HEK293 (cell line): ENCODE results near the gene ZNF652.

Source experiments
- CTCF ChIA-PET: fragments of 350-600 bp; formaldehyde crosslinking; extraction: SDS; loops from one replicate; lab custom pipeline; 2021; ENCODE audit warnings: antibody characterized with exemption; lab: Yijun Ruan, JAX
- POLR2A ChIA-PET: fragments of 300-600 bp; formaldehyde crosslinking; extraction: SDS; loops from one replicate; lab custom pipeline; 2020; ENCODE audit warnings: antibody characterized with exemption, inconsistent platforms; lab: Yijun Ruan, JAX
- H3K27ac ChIP-seq: fragments of 200-500 bp; sonication (Bioruptor generic); 2 replicates; pipeline ENCODE4 v1.5.1; 2014; ENCODE audit warnings: low read depth, low read length, control low read depth, inconsistent platforms; ENCODE audit errors: extremely low read depth
- H3K36me3 ChIP-seq, 2 experiments: fragments of 200-500 bp in 1 of 2; sonication (Bioruptor generic) in 1 of 2; 1 replicate in 1 of 2; 2 replicates in 1 of 2; pipeline ENCODE4 v1.5.1; 2014 to 2017; ENCODE audit warnings: inconsistent platforms in 2 of 2, low read length in 2 of 2; ENCODE audit not compliant: control insufficient read depth in 2 of 2, insufficient read depth in 1 of 2
- H3K4me1 ChIP-seq: fragments of 200-500 bp; sonication (Bioruptor generic); 2 replicates; pipeline ENCODE4 v1.5.1; 2014; ENCODE audit warnings: mild to moderate bottlenecking, low read length, inconsistent platforms; ENCODE audit not compliant: control insufficient read depth, insufficient read depth
- H3K4me3 ChIP-seq: 2 replicates; pipeline ENCODE4 v1.5.1; 2011; ENCODE audit warnings: low read depth, mild to moderate bottlenecking, control low read depth, low read length, moderate library complexity
- H3K9me3 ChIP-seq: fragments of 200-500 bp; sonication (Bioruptor generic); 2 replicates; pipeline ENCODE4 v1.5.1; 2014; ENCODE audit warnings: low read depth, low read length, inconsistent platforms; ENCODE audit not compliant: control insufficient read depth, insufficient read depth
- CTCF ChIP-seq: fragments of 450-650 bp; formaldehyde crosslinking; IDR thresholded peaks from 2 replicates; pipeline ENCODE4 v1.5.1; 2016; ENCODE audit warnings: missing biosample characterization, missing genetic modification characterization
- HOXC10 ChIP-seq: sonication (generic); formaldehyde crosslinking; IDR thresholded peaks from 2 replicates; pipeline ENCODE4 v1.8.1; 2023; ENCODE audit warnings: mild to moderate bottlenecking, missing genetic modification reagents
- PBX3 ChIP-seq: sonication (generic); formaldehyde crosslinking; IDR thresholded peaks from 2 replicates; pipeline ENCODE4 v1.8.1; 2022; ENCODE audit warnings: mild to moderate bottlenecking, moderate library complexity, missing genetic modification reagents
- PRDM1 ChIP-seq: fragments of 450-650 bp; formaldehyde crosslinking; IDR thresholded peaks from 2 replicates; pipeline ENCODE4; 2016; ENCODE audit warnings: missing biosample characterization, missing genetic modification characterization
- SCRT2 ChIP-seq: fragments of 450-650 bp; formaldehyde crosslinking; IDR thresholded peaks from 2 replicates; pipeline ENCODE4 v1.5.1; 2016; ENCODE audit warnings: missing biosample characterization, missing genetic modification characterization
- SETDB1 ChIP-seq: IDR thresholded peaks from one replicate; pipeline ENCODE4 v1.6.1; 2017; ENCODE audit warnings: mild to moderate bottlenecking, low read length, moderate library complexity, mixed read lengths; ENCODE audit not compliant: insufficient read length
- ZBTB20 ChIP-seq: fragments of 450-650 bp; formaldehyde crosslinking; IDR thresholded peaks from 2 replicates; pipeline ENCODE4 v1.5.1; 2016; ENCODE audit warnings: missing biosample characterization, missing genetic modification characterization
- ZBTB21 ChIP-seq: fragments of 450-650 bp; formaldehyde crosslinking; IDR thresholded peaks from 2 replicates; pipeline ENCODE4 v1.5.1; 2017; ENCODE audit warnings: missing biosample characterization, missing genetic modification characterization
- ZBTB26 ChIP-seq: fragments of 450-650 bp; formaldehyde crosslinking; optimal IDR thresholded peaks from 2 replicates; pipeline ENCODE3; 2016; ENCODE audit warnings: missing biosample characterization, mild to moderate bottlenecking, missing genetic modification characterization
- ZBTB49 ChIP-seq: fragments of 450-650 bp; formaldehyde crosslinking; IDR thresholded peaks from 2 replicates; pipeline ENCODE4 v1.5.1; 2016; ENCODE audit warnings: missing biosample characterization, missing genetic modification characterization, low read depth
- ZEB2 ChIP-seq: fragments of 450-650 bp; formaldehyde crosslinking; IDR thresholded peaks from 2 replicates; pipeline ENCODE4 v1.5.1; 2016; ENCODE audit warnings: missing biosample characterization, missing genetic modification characterization
- ZFP37 ChIP-seq: fragments of 450-650 bp; formaldehyde crosslinking; IDR thresholded peaks from 2 replicates; pipeline ENCODE4 v1.5.1; 2016; ENCODE audit warnings: missing biosample characterization, missing genetic modification characterization
- ZNF10 ChIP-seq: fragments of 450-650 bp; formaldehyde crosslinking; IDR thresholded peaks from 2 replicates; pipeline ENCODE4 v1.5.1; 2017; ENCODE audit warnings: missing biosample characterization, missing genetic modification characterization
- ZNF138 ChIP-seq: fragments of 450-650 bp; formaldehyde crosslinking; IDR thresholded peaks from 2 replicates; pipeline ENCODE4 v1.5.1; 2016; ENCODE audit warnings: missing biosample characterization, missing genetic modification characterization, borderline replicate concordance
- ZNF146 ChIP-seq: fragments of 450-650 bp; formaldehyde crosslinking; IDR thresholded peaks from 2 replicates; pipeline ENCODE4 v1.5.1; 2016; ENCODE audit warnings: missing biosample characterization, missing genetic modification characterization
- ZNF155 ChIP-seq: fragments of 450-650 bp; formaldehyde crosslinking; IDR thresholded peaks from 2 replicates; pipeline ENCODE4 v1.5.1; 2016; ENCODE audit warnings: missing biosample characterization, missing genetic modification characterization
- ZNF157 ChIP-seq: fragments of 450-650 bp; formaldehyde crosslinking; IDR thresholded peaks from 2 replicates; pipeline ENCODE4 v1.5.1; 2016; ENCODE audit warnings: missing biosample characterization, missing genetic modification characterization
- ZNF174 ChIP-seq: fragments of 450-650 bp; formaldehyde crosslinking; IDR thresholded peaks from 2 replicates; pipeline ENCODE4 v1.5.0; 2017; ENCODE audit warnings: missing biosample characterization, mild to moderate bottlenecking, missing genetic modification characterization
- ZNF184 ChIP-seq: fragments of 450-650 bp; IDR thresholded peaks from 2 replicates; pipeline ENCODE4 v1.5.1; 2018; ENCODE audit warnings: missing biosample characterization, mild to moderate bottlenecking, missing genetic modification characterization
- ZNF211 ChIP-seq: fragments of 450-650 bp; formaldehyde crosslinking; IDR thresholded peaks from 2 replicates; pipeline ENCODE4 v1.5.1; 2016; ENCODE audit warnings: low read depth, missing biosample characterization, missing genetic modification characterization
- ZNF221 ChIP-seq: fragments of 450-650 bp; formaldehyde crosslinking; IDR thresholded peaks from 2 replicates; pipeline ENCODE4 v1.5.1; 2017; ENCODE audit warnings: missing biosample characterization, missing genetic modification characterization, borderline replicate concordance
- ZNF239 ChIP-seq: fragments of 450-650 bp; formaldehyde crosslinking; IDR thresholded peaks from 2 replicates; pipeline ENCODE4 v1.5.1; 2016; ENCODE audit warnings: missing biosample characterization, missing genetic modification characterization
- ZNF335 ChIP-seq: fragments of 450-650 bp; formaldehyde crosslinking; conservative IDR thresholded peaks from 2 replicates; pipeline ENCODE4 v1.5.1; 2016; ENCODE audit warnings: missing biosample characterization, missing genetic modification characterization
- ZNF350 ChIP-seq: fragments of 450-650 bp; formaldehyde crosslinking; IDR thresholded peaks from 2 replicates; pipeline ENCODE4 v1.5.0; 2017; ENCODE audit warnings: missing biosample characterization, mild to moderate bottlenecking, missing genetic modification characterization
- ZNF366 ChIP-seq: fragments of 450-650 bp; formaldehyde crosslinking; conservative IDR thresholded peaks from 2 replicates; pipeline ENCODE4 v1.5.1; 2016; ENCODE audit warnings: missing biosample characterization, missing genetic modification characterization
- ZNF426 ChIP-seq: fragments of 450-650 bp; formaldehyde crosslinking; IDR thresholded peaks from 2 replicates; pipeline ENCODE4 v1.5.1; 2017; ENCODE audit warnings: missing biosample characterization, missing genetic modification characterization, mild to moderate bottlenecking, inconsistent platforms, moderate library complexity
- ZNF48 ChIP-seq: fragments of 450-650 bp; formaldehyde crosslinking; IDR thresholded peaks from 2 replicates; pipeline ENCODE4 v1.5.1; 2016; ENCODE audit warnings: missing biosample characterization, missing genetic modification characterization
- ZNF510 ChIP-seq: fragments of 450-650 bp; formaldehyde crosslinking; IDR thresholded peaks from 2 replicates; pipeline ENCODE4 v1.5.1; 2018; ENCODE audit warnings: mild to moderate bottlenecking, missing genetic modification characterization, missing biosample characterization; ENCODE audit not compliant: insufficient replicate concordance
- ZNF529 ChIP-seq: fragments of 450-650 bp; formaldehyde crosslinking; IDR thresholded peaks from 2 replicates; pipeline ENCODE4 v1.5.1; 2017; ENCODE audit warnings: missing genetic modification characterization, missing biosample characterization; ENCODE audit not compliant: insufficient replicate concordance
- ZNF558 ChIP-seq: fragments of 450-650 bp; formaldehyde crosslinking; IDR thresholded peaks from 2 replicates; pipeline ENCODE4 v1.5.1; 2016; ENCODE audit warnings: missing biosample characterization, missing genetic modification characterization
- ZNF639 ChIP-seq: fragments of 450-650 bp; formaldehyde crosslinking; IDR thresholded peaks from 2 replicates; pipeline ENCODE4 v1.5.1; 2016; ENCODE audit warnings: missing biosample characterization, missing genetic modification characterization
- ZNF658 ChIP-seq: fragments of 450-650 bp; formaldehyde crosslinking; IDR thresholded peaks from 2 replicates; pipeline ENCODE4; 2016; ENCODE audit warnings: missing biosample characterization, missing genetic modification characterization

The ZNF652 gene

GRCh38 chr17:49407981-49408501 lies 46.0 kb upstream of the ZNF652 start:
- ChIA-PET CTCF (interaction anchor here (0.5 to 8.6 kb wide), 52 partner anchors 9 to 589 kb away, joined by 3 to 174 read pairs (median 4); partner anchors contain the start of gene NXPH3), POLR2A (interaction anchor here (0.5 to 1.1 kb wide), 3 partner anchors 10 to 356 kb away, joined by 4 to 5 read pairs (median 5); partner anchors contain the start of gene FAM117A)
- Histone ChIP-seq H3K27ac (no peak overlapping the region), H3K4me1 (no peaks in the 10 kb centered on the region; the same call in 1 of the 2 replicates), H3K4me3 (no peak overlapping the region), H3K9me3 (no peaks in the 10 kb centered on the region), H3K36me3 (peaks cover 48 to 100% of the 10 kb centered on the region in 2 experiments)
- TF ChIP-seq ZNF48 (tag by site-specific recombination) (no peak), ZFP37 (tag by site-specific recombination) (no peak), ZNF157 (tag by site-specific recombination) (no peak), SCRT2 (tag by site-specific recombination) (no peak), ZNF138 (no peak), ZEB2 (tag by site-specific recombination) (0 out of 2 replicates have a peak, but pooled peaks have one; percentile 10), ZNF426 (no peak), ZNF155 (no peak), ZNF174 (tag by site-specific recombination) (no peak), ZBTB26 (tag by site-specific recombination) (no peak), ZNF366 (no peak), PBX3 (CRISPR knock-in tag) (no peak), ZNF146 (tag by site-specific recombination) (no peak), HOXC10 (no peak), ZNF211 (tag by site-specific recombination) (no peak), ZNF350 (no peak), ZNF335 (tag by site-specific recombination) (0 out of 2 replicates have a peak, but pooled peaks have one; percentile 23), ZBTB49 (tag by site-specific recombination) (no peak), SETDB1 (no peak), ZBTB21 (no peak; the same call in 1 of the 2 replicates), ZNF558 (tag by site-specific recombination) (no peak), CTCF (tag by site-specific recombination) (peak; percentile 99), ZNF239 (tag by site-specific recombination) (no peak), ZNF529 (tag by site-specific recombination) (no peak), ZNF221 (no peak), ZNF639 (tag by site-specific recombination) (no peak), ZNF184 (no peak), PRDM1 (peak; percentile 48), ZNF658 (no peak), ZNF10 (tag by site-specific recombination) (no peak), ZNF510 (tag by site-specific recombination) (no peak), ZBTB20 (tag by site-specific recombination) (peak; percentile 34; the same call in 1 of the 2 replicates)
